GM19324 (cell line): ENCODE data around the gene TBXAS1.
A peak's percentile ranks its signal among the peaks of the same experiment; 100 is the strongest.
"Not testable (repeated sequence)": the region's sequence is repeated elsewhere in the genome, so short reads cannot be mapped to it uniquely, and the experiment has no call there.

Source experiments
- ATAC-seq: cut with Tn5 transposase; IDR thresholded peaks from one replicate; pipeline ENCODE4 v1.9.1; 2021; ENCODE audit warnings: mild to moderate bottlenecking, moderate library complexity; ENCODE audit not compliant: unreplicated experiment, low FRiP score

TBXAS1 gene

DNA sequence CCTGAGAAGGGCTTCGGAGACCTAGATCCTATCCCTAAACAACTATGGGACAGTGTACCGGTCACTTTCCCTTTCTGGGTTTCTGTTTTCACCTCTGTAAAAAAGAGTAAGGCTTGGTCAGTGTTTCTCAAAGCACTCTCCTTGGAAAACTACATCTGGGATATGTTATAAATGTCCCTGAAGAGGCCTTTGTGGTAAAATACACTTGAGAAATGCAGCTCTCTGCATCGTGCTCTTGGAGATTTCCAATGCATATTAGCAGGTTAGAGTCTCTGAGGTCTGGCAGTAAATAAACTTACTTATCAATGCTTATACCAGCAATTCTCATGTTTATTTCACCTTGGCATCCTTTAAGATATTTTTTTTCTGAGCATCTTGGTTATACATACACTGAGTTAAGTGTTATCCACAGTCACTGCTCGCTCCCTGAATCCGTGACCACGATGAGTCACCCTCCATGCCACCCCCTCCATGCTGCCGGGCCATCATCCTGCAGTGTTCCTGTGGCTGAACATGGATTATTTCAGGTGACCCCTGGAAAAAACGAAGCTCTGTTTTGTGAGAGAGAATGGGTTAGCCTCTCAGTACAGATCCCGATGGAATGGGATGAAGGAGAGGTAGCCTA lies 3.3 kb upstream of the TBXAS1 start:
- no peak for ATAC-seq

DNA sequence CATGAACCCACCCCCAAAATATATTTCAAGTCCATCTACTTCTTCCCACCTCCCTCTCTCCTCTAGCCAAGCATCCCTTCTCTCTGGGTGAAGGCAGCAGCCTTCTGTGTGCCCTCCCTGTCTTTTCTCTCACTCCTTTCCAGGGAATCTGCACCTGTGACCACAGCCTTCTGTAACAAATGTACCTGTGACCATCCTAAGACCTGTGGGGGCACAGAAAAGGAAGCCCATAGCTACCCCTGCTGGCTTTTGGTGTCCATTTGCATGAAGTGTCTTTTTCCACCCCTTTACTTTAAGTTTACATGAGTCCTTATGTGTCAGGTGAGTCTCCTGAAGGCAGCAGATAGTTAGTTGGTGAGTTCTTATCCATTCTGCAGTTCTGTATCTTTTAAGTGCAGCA lies 2.0 kb upstream of the TBXAS1 start:
- ATAC-seq = no peak

DNA sequence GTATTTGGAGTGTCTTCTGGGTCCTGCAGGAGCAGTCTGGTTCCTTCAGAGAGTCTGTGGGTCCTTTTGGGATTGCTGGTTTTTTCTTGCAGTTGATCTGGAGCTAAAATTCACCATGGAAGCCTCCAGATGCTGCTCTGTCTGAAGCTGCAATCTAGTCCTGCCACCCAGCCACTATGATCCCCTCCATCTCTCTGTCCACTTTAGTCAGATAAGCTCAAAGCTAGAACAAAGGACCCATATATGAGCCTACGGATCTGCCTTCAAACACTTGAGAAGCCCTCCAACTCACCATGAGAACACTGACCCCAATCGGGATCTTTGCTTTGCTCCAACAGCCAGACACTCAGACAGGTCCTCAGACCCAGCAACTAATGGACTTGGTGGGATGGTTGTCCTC lies 618 bp upstream of the TBXAS1 start:
- no peak for ATAC-seq

DNA sequence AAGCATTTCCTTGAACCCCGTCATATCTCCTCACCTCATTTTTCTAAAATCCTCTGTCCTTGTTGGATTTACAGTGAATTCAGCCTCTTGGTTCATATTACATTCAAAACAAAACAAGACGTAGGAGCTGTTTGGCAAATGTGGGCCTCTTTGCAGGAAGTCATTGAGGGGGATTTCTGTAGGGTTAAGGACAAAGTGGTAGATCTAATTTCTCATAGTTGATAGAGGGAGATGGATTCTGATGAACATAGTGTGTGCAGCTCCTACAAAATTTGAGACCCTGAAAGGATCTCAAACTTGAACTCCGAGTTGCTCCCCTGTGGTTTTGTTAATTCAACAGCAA lies 682 bp downstream of the TBXAS1 start:
- ATAC-seq = peak; percentile 27

DNA sequence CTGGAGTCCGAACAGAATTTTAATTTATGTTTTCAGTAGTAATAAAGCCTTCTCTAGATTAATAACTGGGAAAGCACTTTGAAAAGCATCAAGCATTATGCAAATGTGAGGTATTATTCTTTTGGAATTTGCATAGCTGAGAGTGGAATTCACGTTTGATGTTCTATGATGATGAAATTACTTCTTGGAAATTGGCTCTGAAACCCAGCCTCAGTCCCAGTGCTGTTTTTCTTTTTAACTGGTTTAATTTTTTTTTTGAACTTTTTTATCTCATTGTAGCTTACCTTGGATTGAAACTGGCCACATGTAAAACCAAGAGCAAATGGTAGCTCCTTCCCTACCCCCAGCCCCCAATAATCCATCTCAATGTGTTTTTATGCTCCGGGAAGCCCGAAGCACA lies 1.2 kb downstream of the TBXAS1 start:
- no peak for ATAC-seq

DNA sequence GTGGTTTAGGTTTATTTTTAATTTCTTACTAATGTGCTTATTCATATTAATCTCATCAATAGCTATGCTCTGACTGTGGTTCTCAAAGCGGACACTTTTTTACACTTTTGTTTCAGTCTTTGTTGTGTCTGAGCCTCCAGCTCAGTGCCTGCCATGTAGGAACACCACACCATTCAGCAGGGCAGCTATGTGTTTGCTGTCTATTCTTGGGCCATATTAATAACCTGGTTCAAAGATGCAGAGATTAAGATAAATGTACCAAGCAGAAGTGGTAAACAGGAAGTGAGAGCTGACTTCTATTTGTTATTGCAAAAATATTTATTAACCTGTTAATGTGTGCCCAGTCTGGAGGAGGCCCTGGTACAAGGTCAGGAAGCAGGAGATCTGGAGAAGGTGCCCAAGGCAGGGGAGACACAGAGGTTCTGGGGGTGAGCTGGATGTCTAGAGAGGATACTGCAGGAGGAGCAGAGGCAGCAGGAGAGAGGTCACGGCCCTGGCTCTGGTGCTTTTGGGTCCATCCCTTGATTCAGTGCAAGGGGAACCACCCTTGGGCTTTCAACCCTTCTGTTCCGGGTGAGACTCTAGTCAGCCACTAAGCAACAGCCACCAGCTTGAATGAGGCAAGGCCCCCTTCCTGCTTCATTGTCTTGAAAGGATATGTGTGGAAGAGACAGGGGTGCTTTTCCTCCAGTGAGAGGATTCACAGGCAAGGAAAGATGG lies 1.9 kb downstream of the TBXAS1 start:
- peak; percentile 65 for ATAC-seq

DNA sequence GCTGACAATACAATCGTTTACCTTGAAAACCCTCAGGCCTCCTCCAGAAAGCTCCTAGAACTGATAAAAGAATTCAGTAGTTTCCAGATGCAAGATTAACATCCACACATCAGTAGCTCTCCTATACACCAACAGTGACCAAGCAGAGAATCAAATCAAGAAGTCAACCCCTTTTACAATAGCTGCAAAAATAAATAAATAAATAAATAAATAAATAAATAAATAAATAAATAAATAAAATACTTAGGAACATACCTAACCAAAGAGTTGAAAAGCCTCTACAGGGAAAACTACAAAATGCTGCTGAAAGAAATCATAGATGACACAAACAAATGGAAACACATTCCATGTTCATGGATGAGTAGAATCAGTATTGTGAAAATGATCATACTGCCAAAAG lies 6.8 kb downstream of the TBXAS1 start:
- ATAC-seq = not testable (repeated sequence)

DNA sequence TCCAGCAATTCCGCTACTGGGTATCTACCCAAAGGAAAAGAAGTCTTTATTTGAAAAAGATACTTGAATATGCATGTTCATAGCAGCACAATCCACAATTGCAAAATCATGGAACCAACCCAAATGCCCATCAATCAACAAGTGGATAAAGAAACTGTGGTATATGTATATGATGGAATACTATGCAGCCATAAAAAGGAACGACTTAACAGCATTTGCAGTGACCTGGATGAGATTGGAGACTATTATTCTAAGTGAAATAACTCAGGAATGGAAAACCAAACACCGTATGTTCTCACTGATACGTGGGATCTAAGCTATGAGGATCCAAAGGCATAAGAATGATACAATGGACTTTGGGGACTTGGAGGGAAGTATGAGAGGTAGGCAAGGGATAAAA lies 8.2 kb downstream of the TBXAS1 start:
- not testable (repeated sequence) for ATAC-seq

DNA sequence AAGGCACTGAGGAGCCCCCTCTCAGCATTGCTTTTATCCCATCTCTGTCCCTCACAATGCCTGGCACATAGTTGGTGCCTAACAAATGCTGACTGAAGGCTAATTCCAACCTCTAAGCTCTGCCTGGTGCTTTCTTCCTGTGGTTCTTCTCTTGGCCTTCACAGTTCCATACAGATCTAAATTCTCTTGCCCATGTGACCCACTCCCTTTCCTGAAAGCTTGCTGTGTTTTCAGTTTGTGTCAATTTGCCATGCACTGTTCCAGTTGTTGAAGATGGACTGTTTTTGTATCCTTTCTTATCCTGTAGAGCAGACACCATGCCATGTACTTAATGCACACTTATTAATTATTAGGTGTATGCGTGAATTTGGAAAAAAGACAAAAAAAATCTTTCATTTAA lies 9.2 kb downstream of the TBXAS1 start:
- ATAC-seq = no peak

DNA sequence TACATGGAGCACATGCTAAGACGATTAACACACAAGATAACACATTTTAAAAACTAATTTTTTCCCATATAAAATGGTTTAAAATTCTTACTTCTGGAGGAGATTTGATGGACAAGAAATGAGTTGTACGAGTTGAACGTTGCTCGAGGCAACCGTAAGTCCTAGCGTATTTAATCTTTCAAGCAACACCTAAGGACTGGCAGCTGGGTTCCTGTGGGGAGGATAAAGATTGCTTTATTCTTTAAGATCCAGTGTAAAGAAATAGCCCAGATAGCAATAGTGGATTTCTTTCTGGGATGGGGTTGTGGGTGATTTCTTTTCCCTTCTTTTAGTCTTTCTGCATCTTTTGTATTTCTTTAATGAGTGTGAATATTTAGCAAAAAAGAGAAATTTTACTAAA lies 9.8 kb downstream of the TBXAS1 start:
- no peak for ATAC-seq

DNA sequence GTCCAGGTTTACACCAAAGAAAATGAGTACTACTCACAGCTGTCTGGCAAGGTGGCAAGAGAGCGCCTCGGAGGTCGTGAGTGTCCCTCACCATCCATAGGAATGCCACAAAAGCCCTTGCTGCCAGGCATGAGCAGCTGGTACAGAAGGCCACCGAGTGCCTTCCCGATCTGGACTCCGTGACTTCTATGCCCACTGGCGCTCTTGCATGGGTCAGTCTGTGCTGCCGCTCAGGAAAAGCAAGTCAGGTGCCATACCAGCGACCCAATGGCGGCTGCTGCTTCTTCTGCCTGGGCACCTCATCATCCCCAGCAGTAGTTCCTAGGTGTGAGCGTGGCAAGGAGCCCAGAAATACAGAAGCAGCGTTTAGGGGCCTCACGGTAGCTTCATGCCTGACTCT lies 11.7 kb downstream of the TBXAS1 start:
- ATAC-seq = no peak

DNA sequence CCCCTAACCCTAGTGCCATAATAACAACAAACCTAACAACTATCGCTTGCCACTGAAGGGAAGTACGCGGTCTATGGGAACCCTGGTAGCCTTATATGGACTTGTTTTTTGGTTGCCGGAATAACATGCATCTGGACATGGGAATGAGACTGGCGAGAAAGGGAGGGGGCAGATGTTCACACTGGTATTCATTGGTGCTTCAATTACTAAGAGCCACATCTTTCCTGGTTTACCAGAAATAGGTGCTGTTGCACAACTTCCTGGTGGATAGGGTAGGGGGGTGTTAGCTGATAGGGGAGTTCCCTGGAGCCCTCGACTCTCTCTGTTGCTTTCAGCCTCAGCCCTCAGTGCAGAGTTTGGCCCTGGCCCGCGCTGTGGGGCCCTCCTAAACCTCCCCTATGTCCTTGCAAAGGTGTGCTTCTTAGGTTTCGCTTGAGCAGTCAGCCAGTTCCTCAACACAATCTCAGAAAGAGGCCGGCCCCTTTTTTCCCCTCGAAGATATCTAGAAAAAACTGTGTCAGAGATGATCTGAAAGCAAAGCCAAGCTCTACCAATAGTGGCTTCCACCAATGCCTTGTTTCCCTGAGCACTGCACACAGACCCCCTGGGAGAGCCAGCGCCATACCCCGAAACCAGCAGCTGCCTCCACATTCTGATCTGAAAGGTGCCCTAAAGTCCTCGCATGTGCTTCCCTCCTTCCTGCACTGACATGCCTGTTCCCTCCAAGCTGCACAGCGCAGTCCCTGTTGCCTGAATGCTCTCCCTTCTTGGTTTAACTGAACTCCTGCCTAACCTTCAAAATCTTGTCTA lies 13.5 kb downstream of the TBXAS1 start:
- ATAC-seq = peak; percentile 73

DNA sequence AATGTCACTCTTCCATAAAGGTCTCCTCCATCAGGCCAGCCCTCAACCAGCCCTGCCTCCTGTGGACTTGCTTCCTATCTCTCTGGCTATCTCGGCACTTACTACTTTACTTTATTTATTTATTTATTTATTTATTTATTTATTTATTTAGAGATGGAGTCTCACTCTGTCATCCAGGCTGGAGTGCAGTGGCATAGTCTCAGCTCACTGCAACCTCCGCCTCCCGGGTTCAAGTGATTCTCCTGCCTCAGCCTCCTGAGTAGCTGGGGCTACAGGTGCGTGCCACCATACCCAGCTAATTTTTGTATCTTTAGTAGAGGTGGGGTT lies 14.1 kb downstream of the TBXAS1 start:
- ATAC-seq = not testable (repeated sequence)

DNA sequence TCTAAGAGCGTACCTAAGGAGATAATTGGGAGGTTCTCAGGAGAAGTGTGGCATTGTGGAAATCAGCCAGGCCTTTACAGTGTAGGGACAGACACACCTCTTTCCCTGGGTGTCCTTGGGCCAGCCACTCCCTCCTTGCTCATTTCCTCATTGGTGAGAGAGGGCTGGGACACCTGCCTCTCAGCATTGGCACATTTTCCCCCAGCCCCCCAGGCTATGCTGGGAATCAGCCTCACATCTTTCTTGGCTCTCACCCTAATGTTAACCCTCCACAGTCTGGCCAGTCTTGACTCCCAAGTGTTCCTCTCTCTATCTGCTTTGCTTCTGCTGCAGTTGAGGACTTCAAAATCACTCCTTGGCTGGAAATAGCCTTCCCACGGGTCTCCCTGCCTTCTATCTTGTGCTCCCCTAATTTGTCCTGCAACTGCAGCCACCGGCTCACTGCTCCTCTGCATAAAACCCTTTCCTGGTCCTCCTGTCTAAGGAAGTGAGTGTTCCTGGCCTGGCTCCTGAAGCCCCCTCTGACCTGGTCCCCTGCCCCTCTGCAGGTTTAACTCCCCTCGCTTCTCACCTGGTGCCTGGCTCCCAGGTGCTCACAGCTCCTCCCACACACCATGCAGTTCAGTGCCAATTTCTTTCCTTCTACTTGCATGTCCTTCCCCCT lies 15.8 kb downstream of the TBXAS1 start:
- ATAC-seq = no peak

DNA sequence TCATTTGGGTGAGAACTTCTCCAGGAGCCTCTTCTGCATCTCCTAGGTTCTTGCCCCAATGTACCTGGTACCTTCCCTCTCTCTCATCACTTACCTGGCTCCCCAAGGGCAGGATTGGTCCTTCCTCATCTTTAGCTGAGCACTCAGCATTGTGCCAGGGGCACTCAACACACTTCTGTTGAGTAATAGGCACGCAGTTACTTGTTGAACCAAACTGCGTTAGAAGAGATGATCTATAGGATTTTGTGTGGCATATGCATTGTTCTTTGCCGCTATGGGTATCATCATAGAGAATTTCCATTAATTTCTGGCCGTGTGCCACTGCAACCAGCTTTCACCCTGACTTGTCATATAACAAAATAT lies 16.4 kb downstream of the TBXAS1 start:
- ATAC-seq = no peak

DNA sequence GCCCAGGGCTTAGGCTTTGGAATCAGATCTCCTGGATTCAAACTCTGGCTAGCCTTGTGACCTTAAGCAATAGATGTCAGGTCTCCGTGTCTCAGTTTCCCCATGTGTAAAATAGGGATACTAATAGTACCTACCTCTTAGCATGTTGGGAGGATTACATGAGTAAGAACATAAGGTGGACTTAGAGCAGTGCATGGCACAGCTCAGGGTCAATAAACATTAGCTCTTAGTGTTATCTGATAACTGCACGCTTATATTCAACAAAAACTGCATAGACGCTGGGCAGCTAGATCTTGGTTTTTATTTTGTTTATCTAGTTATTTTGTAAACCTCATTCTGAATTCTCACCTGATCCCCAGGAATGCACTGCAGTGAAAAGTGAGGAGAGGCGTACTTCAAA lies 17.2 kb downstream of the TBXAS1 start:
- no peak for ATAC-seq

DNA sequence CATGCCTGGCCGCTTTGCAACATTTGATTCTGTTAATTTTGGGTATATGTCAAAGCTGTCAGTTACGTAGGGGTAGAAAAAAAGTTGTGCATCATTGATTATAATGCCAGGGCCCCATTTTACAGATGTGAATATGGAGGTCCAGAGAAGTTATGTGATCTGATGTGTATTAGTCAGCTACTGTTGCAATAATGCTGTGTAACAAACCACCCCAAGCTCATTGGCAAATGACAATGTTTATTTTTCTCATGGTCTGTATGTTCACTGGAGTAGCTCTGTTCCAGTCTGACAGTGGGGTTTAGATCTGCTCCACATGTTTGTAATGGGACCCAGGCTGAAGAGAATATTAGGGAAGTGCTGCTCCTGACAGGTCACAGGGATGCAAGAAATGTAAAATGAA lies 19.2 kb downstream of the TBXAS1 start:
- no peak for ATAC-seq

DNA sequence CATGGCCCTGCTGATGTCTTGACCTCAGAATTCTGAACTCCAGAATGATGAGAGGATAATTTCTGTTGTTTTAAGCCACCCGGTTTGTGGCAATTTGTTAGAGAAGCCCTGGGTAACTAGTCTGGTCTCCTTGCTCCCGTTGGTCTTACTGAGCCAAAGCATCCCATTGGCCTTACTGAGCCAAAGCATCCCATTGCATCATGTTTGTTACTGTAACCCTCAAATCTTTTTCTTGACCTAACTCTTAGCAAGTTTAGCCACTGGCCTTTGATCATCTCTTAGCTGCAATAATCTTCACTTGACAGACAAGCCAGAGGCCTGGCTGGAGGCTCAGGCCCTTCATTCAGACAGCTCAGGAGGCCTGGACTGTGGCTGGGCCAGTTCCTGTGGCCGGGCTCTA lies 21.8 kb downstream of the TBXAS1 start:
- ATAC-seq = no peak

DNA sequence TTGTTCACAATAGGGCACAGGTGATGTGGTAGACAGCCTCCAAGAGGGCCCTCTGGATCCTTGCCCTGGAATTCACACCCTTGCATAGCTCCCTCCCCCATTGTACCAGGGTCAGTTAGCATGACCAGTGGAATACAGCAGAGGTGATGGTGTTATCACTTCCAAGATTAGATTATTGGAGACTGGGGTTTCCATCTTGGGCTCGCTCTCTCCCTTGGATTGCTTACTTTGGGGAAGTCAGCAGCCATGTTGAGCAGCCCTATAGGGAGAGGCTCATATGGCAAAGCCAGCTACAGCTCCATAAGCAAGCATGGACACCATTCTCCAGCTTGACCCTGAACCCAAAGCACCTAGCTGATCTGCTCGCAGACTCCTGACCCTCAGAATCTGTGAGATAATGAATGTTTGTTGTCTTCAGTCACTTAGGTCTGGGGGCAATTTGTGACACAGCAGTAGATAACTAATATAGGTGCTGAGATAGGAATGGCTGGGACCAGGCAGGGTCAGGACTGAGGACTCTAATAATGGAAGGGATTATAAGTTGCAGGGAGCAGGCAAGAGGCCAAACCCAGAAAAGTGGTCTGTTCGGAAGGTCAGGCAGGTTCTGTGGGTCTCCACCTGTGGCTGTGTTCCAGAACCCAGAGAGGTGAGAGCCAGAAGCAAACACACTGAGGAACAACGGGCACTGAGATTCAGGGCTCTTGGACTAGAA lies 22.9 kb downstream of the TBXAS1 start:
- no peak for ATAC-seq

DNA sequence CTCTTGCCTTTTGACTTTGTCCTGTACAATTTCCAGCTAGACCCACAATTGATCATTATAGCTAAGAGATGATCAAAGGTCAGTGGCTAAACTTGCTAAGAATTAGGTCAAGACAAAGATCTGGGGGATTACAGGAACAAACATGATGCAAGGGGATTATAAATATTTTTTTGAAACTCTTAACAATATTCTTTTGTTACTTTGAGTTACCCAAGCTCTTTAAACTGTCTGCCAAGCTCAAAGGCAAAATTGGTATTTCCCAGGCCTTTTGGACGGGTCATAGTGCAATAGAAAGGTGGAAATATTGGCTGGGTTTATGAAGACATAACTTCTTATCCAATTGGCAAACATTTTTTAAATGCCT lies 23.4 kb downstream of the TBXAS1 start:
- no peak for ATAC-seq
